Neural cell (in vitro differentiated cells): ENCODE measurements around the gene OXT. TPM values are rescaled to one million over a fixed set of nuclear protein-coding genes. Genes with fewer than 3 reads are reported as not detected.
A peak's percentile ranks its signal among the peaks of the same experiment; 100 is the strongest.

Experiments
- H2AFZ ChIP-seq: fragments of 200-600, 300-800 bp; sonication (generic), shearing (Covaris generic); 2 replicates; pipeline ENCODE4 v1.6.0; 2014; ENCODE audit warnings: low read depth, mild to moderate bottlenecking, antibody characterized with exemption, low read length, moderate library complexity
- H3F3A ChIP-seq: fragments of 200-600 bp; shearing (Covaris generic); 2 replicates; pipeline ENCODE4 v1.6.1; 2016; ENCODE audit warnings: mild to moderate bottlenecking, moderate library complexity, mixed read lengths, antibody characterized with exemption, low read length; ENCODE audit not compliant: insufficient read depth, poor library complexity, severe bottlenecking
- H3K27ac ChIP-seq: fragments of 200-600, 300-800 bp; sonication (generic), shearing (Covaris generic); 2 replicates; pipeline ENCODE4 v1.5.1; 2014; ENCODE audit warnings: mild to moderate bottlenecking, low read length, moderate library complexity
- H3K27me3 ChIP-seq: fragments of 300-800, 200-600 bp; sonication (generic), shearing (Covaris generic); 2 replicates; pipeline ENCODE4 v1.6.0; 2014; ENCODE audit warnings: mild to moderate bottlenecking, low read depth, low read length, moderate library complexity; ENCODE audit not compliant: insufficient read depth
- H3K36me3 ChIP-seq: fragments of 300-800, 200-600 bp; sonication (generic), shearing (Covaris generic); 2 replicates; pipeline ENCODE4 v1.5.1; 2014; ENCODE audit warnings: mild to moderate bottlenecking, antibody characterized with exemption, low read length, moderate library complexity; ENCODE audit not compliant: insufficient read depth
- H3K4me2 ChIP-seq: fragments of 300-800, 200-600 bp; sonication (generic), shearing (Covaris generic); 2 replicates; pipeline ENCODE4 v1.6.0; 2014; ENCODE audit warnings: mild to moderate bottlenecking, low read length
- H3K4me3 ChIP-seq: fragments of 300-800, 200-600 bp; sonication (generic), shearing (Covaris generic); 2 replicates; pipeline ENCODE4 v1.5.1; 2014; ENCODE audit warnings: mild to moderate bottlenecking, low read length, moderate library complexity
- H3K79me2 ChIP-seq: fragments of 200-600 bp; shearing (Covaris generic); replicated peaks from 2 replicates; pipeline ENCODE4 v1.6.0; 2014; ENCODE audit warnings: mild to moderate bottlenecking, low read length, moderate library complexity; ENCODE audit not compliant: insufficient read depth
- H3K9ac ChIP-seq: fragments of 300-800, 200-600 bp; sonication (generic), shearing (Covaris generic); 2 replicates; pipeline ENCODE4 v1.6.1; 2016; ENCODE audit warnings: mild to moderate bottlenecking, low read length, mixed read lengths
- H3K9me2 ChIP-seq: fragments of 200-600 bp; shearing (Covaris generic); 2 replicates; pipeline ENCODE4 v1.6.1; 2016; ENCODE audit warnings: mild to moderate bottlenecking, low read length, mixed read lengths; ENCODE audit not compliant: insufficient read depth
- H3K9me3 ChIP-seq: fragments of 200-600, 300-800 bp; sonication (generic), shearing (Covaris generic); 2 replicates; pipeline ENCODE4 v1.6.1; 2016; ENCODE audit warnings: mild to moderate bottlenecking, mixed run types, low read length, moderate library complexity, mixed read lengths
- H4K20me1 ChIP-seq: fragments of 200-600 bp; shearing (Covaris generic); 2 replicates; pipeline ENCODE4 v1.6.1; 2016; ENCODE audit warnings: mild to moderate bottlenecking, mixed run types; ENCODE audit not compliant: insufficient read depth
- CTCF ChIP-seq: fragments of 450-650 bp; IDR thresholded peaks from 2 replicates; pipeline ENCODE4 v1.5.1; 2014; ENCODE audit warnings: antibody characterized with exemption, mild to moderate bottlenecking, moderate library complexity; ENCODE audit not compliant: poor library complexity, severe bottlenecking
- EP300 ChIP-seq: fragments of 450-650 bp; conservative IDR thresholded peaks from 2 replicates; pipeline ENCODE4 v1.6.1; 2014; ENCODE audit warnings: antibody characterized with exemption, mild to moderate bottlenecking, moderate library complexity; ENCODE audit not compliant: poor library complexity, severe bottlenecking
- EZH2 ChIP-seq: fragments of 200-600, 300-800 bp; shearing (Covaris generic), sonication (generic); IDR thresholded peaks from 2 replicates; pipeline ENCODE4 v1.6.1; 2014; ENCODE audit warnings: antibody characterized with exemption, low read length, borderline replicate concordance, mild to moderate bottlenecking; ENCODE audit not compliant: insufficient read depth, poor library complexity, severe bottlenecking
- MXI1 ChIP-seq: fragments of 450-650 bp; conservative IDR thresholded peaks from 2 replicates; pipeline ENCODE4 v1.6.1; 2014; ENCODE audit warnings: antibody characterized with exemption, mild to moderate bottlenecking; ENCODE audit not compliant: poor library complexity, severe bottlenecking
- POLR2AphosphoS5 ChIP-seq: IDR thresholded peaks from 2 replicates; pipeline ENCODE4 v1.6.1; 2012
- RAD21 ChIP-seq: fragments of 450-650 bp; conservative IDR thresholded peaks from 2 replicates; pipeline ENCODE4 v1.6.1; 2014; ENCODE audit warnings: antibody characterized with exemption, mild to moderate bottlenecking, moderate library complexity
- REST ChIP-seq: IDR thresholded peaks from 2 replicates; pipeline ENCODE4 v1.6.1; 2012; ENCODE audit warnings: borderline replicate concordance
- SMC3 ChIP-seq: fragments of 450-650 bp; conservative IDR thresholded peaks from 2 replicates; pipeline ENCODE4 v1.6.1; 2014; ENCODE audit warnings: antibody characterized with exemption, mild to moderate bottlenecking, moderate library complexity; ENCODE audit not compliant: poor library complexity
- TAF1 ChIP-seq: IDR thresholded peaks from 2 replicates; pipeline ENCODE4 v1.6.1; 2012; ENCODE audit warnings: low read depth
- polyA plus RNA-seq: library from polyadenylated mRNA; depleted of rRNA; stranded (reverse); fragments of >200 nt; gene quantifications from 2 replicates; pipeline ENCODE4 v1.2.3, GENCODE V29; 2014

The OXT gene
- polyA plus RNA-seq, 1 donor from 2014 or later = not detected

- Histone ChIP-seq H3K9me3 (no peaks in the 10 kb centered on the region), H3K27me3 (peaks cover 37% of the 10 kb centered on the region), H3F3A (no peaks in the 10 kb centered on the region), H3K9ac (no peak overlapping the region), H3K9me2 (no peaks in the 10 kb centered on the region), H3K36me3 (no peaks in the 10 kb centered on the region), H3K27ac (no peak overlapping the region), H3K4me2 (no peak overlapping the region), H4K20me1 (no peaks in the 10 kb centered on the region), H3K4me3 (peak overlapping the region; percentile 42), H2AFZ (no peak overlapping the region), H3K79me2 (no peaks in the 10 kb centered on the region)
- no peak for TF ChIP-seq EZH2
- TF ChIP-seq REST = no peak
- TF ChIP-seq TAF1 = no peak
- TF ChIP-seq CTCF = no peak
- TF ChIP-seq MXI1 = no peak
- TF ChIP-seq POLR2AphosphoS5 = no peak
- TF ChIP-seq RAD21 = no peak
- TF ChIP-seq EP300 = no peak
- no peak for TF ChIP-seq SMC3
Observed at GRCh38 chr20:3082306-3082951, 11.0 kb downstream of the OXT start.

- H4K20me1 ChIP-seq = no peaks in the 10 kb centered on the region
- no peak overlapping the region for H2AFZ ChIP-seq
- H3K79me2 ChIP-seq = no peaks in the 10 kb centered on the region
- TF ChIP-seq POLR2AphosphoS5 (no peak), RAD21 (no peak), SMC3 (no peak), CTCF (no peak), REST (no peak), EP300 (no peak), EZH2 (no peak), TAF1 (no peak), MXI1 (no peak)
- no peaks in the 10 kb centered on the region for H3K36me3 ChIP-seq
- no peak overlapping the region for H3K27ac ChIP-seq
- H3K4me3 ChIP-seq = no peak overlapping the region
- H3K9me3 ChIP-seq = no peaks in the 10 kb centered on the region
- H3F3A ChIP-seq = no peaks in the 10 kb centered on the region
- no peak overlapping the region for H3K9ac ChIP-seq
- H3K4me2 ChIP-seq = no peak overlapping the region
- H3K9me2 ChIP-seq = no peaks in the 10 kb centered on the region
- H3K27me3 ChIP-seq = peaks cover 37% of the 10 kb centered on the region
Observed at GRCh38 chr20:3082955-3083952, 11.8 kb downstream of the OXT start.
